Measurements from ENCODE around the gene ADAMTS1.

Gene ADAMTS1

GRCh38 chr21:26810676-26811415, 34.4 kb downstream of the ADAMTS1 start:
- Histone ChIP-seq H3K27me3 (ENCODE audit: insufficient read depth, low read depth, severe bottlenecking) (peaks cover 81% of the 10 kb centered on the region), H3K9me3 (ENCODE audit: severe bottlenecking) (no peaks in the 10 kb centered on the region), H3K4me3 (ENCODE audit: low read depth, low read length) (no peak overlapping the region), H3K36me3 (no peaks in the 10 kb centered on the region), H3K27ac (no peak overlapping the region)
- TF ChIP-seq, protein P1, sequence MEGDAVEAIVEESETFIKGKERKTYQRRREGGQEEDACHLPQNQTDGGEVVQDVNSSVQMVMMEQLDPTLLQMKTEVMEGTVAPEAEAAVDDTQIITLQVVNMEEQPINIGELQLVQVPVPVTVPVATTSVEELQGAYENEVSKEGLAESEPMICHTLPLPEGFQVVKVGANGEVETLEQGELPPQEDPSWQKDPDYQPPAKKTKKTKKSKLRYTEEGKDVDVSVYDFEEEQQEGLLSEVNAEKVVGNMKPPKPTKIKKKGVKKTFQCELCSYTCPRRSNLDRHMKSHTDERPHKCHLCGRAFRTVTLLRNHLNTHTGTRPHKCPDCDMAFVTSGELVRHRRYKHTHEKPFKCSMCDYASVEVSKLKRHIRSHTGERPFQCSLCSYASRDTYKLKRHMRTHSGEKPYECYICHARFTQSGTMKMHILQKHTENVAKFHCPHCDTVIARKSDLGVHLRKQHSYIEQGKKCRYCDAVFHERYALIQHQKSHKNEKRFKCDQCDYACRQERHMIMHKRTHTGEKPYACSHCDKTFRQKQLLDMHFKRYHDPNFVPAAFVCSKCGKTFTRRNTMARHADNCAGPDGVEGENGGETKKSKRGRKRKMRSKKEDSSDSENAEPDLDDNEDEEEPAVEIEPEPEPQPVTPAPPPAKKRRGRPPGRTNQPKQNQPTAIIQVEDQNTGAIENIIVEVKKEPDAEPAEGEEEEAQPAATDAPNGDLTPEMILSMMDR (IDR thresholded peaks at IDR 0.05; ENCODE audit: low read depth, low read length), result no peak
- no peak for DNase-seq

- Histone ChIP-seq H3K9me3 (ENCODE audit: severe bottlenecking) (no peaks in the 10 kb centered on the region), H3K27ac (no peak overlapping the region), H3K27me3 (ENCODE audit: insufficient read depth, low read depth, severe bottlenecking) (peaks cover 81% of the 10 kb centered on the region), H3K36me3 (no peaks in the 10 kb centered on the region), H3K4me3 (ENCODE audit: low read depth, low read length) (no peak overlapping the region)
- no peak for DNase-seq
- TF ChIP-seq, protein P1 (IDR thresholded peaks at IDR 0.05; ENCODE audit: low read depth, low read length), result no peak
Measured at GRCh38 chr21:26810266-26810665, 34.9 kb downstream of the ADAMTS1 start.

DNA sequence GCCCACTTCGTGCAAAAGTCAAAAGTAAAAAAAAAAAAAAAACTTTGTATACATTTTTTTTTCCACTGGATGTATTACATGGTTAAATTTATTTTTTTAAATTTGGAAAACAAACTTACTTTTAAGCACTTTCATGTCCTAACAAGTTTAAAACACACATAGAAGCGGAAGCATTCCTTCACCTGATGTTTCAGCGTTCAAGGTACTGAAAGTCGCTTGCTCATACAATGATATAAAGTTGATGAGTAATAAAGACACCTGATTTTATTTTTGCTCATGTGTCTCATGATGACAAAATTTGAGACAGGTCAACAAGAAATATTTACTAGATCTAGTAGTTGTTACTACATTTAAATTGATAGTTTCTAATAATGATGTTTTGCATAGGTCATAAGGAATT, 35.5 kb downstream of the ADAMTS1 start:
- Histone ChIP-seq H3K9me3 (ENCODE audit: severe bottlenecking) (no peaks in the 10 kb centered on the region), H3K4me3 (ENCODE audit: low read depth, low read length) (no peak overlapping the region), H3K27ac (no peak overlapping the region), H3K36me3 (no peaks in the 10 kb centered on the region), H3K27me3 (ENCODE audit: insufficient read depth, low read depth, severe bottlenecking) (peaks cover 83% of the 10 kb centered on the region)
- DNase-seq, result no peak
- TF ChIP-seq, protein P1 (IDR thresholded peaks at IDR 0.05; ENCODE audit: low read depth, low read length), result no peak

GRCh38 chr21:26806801-26807295, 38.4 kb downstream of the ADAMTS1 start:
- TF ChIP-seq, protein P1 (IDR thresholded peaks at IDR 0.05; ENCODE audit: low read depth, low read length), result no peak
- Histone ChIP-seq H3K36me3 (no peaks in the 10 kb centered on the region), H3K9me3 (ENCODE audit: severe bottlenecking) (no peaks in the 10 kb centered on the region), H3K27ac (no peak overlapping the region), H3K4me3 (ENCODE audit: low read depth, low read length) (no peak overlapping the region), H3K27me3 (ENCODE audit: insufficient read depth, low read depth, severe bottlenecking) (peaks cover 95% of the 10 kb centered on the region)
- DNase-seq, result no peak

DNA sequence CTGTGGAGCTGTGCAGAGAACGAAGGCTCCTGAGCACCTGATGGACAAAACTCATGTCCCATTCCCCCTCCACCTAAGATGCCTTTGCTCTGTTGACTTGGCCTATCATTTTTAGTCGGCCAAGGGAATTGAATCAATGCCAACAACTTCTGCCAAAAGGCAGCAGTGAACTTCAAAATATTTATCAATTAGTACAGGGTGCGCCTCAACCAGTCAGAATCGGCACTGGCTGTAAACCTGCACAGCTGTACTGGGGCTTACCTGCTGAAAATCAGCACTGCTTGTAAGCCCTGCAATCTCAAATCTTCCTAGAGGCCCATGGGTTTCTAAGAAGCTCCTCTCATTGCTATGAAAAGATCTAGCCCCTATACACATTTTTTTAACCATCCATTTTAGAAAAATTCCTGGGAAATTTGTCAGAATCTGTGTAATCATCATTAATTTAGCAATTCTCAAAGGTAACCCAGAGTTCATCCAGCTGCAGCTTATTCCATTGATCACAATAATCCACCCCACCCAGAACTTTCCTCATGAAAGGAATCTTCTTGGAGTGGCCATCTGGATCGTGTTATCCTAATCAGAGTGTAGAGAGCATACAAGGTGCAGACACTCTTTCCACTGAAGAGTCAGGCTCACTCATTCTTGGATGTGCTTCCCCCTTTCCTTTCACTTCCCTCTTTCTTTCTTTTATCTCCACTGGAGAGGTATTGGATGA, 40.2 kb downstream of the ADAMTS1 start:
- no peaks in the 10 kb centered on the region for H3K36me3 ChIP-seq

More for the DNA sequence above, 40.2 kb downstream of the ADAMTS1 start:
- DNase-seq, result no peak
- H3K27ac ChIP-seq, result no peak overlapping the region
- TF ChIP-seq, protein P1 (IDR thresholded peaks at IDR 0.05; ENCODE audit: low read depth, low read length), result no peak
- H3K27me3 ChIP-seq (ENCODE audit: insufficient read depth, low read depth, severe bottlenecking), result peaks cover 95% of the 10 kb centered on the region
- H3K4me3 ChIP-seq (ENCODE audit: low read depth, low read length), result no peak overlapping the region
- no peaks in the 10 kb centered on the region for H3K9me3 ChIP-seq (ENCODE audit: severe bottlenecking)
